ENCODE results near the gene SMCO1. TPM values are rescaled to one million over a fixed set of nuclear protein-coding genes. Genes with fewer than 3 reads are reported as not detected.
"Not testable (repeated sequence)": the region's sequence is repeated elsewhere in the genome, so short reads cannot be mapped to it uniquely, and the experiment has no call there.

SMCO1 gene
- total RNA-seq, 1 donor from 2014 or later: not detected

- no peak for DNase-seq (ENCODE audit: low spot score, unreplicated experiment)
- Mint-ChIP-seq H3K27ac (no peak overlapping the region), H3K9me3 (ENCODE audit: low read depth) (peaks cover 34% of the 10 kb centered on the region), H3K27me3 (peaks cover 7% of the 10 kb centered on the region), H3K4me1 (ENCODE audit: low read depth) (no peaks in the 10 kb centered on the region), H3K4me3 (ENCODE audit: low read depth) (no peak overlapping the region), H3K36me3 (ENCODE audit: insufficient read depth) (peaks cover 3% of the 10 kb centered on the region)
- TF ChIP-seq CTCF (IDR thresholded peaks at IDR 0.05; ENCODE audit: unreplicated experiment): no peak
These were observed 8.7 kb upstream of the SMCO1 start for GRCh38 chr3:196523841-196524240.

GRCh38 chr3:196521291-196521690 is 6.1 kb upstream of the SMCO1 start:
- not testable (repeated sequence) for H3K27me3 Mint-ChIP-seq; H3K4me3 Mint-ChIP-seq (ENCODE audit: low read depth); DNase-seq (ENCODE audit: low spot score, unreplicated experiment); H3K4me1 Mint-ChIP-seq (ENCODE audit: low read depth); H3K27ac Mint-ChIP-seq; H3K36me3 Mint-ChIP-seq (ENCODE audit: insufficient read depth)
- peaks cover 38% of the 10 kb centered on the region for H3K9me3 Mint-ChIP-seq (ENCODE audit: low read depth)

- no peak for TF ChIP-seq CTCF (IDR thresholded peaks at IDR 0.05; ENCODE audit: unreplicated experiment)
- H3K4me3 Mint-ChIP-seq (ENCODE audit: low read depth): no peak overlapping the region
- DNase-seq (ENCODE audit: low spot score, unreplicated experiment): no peak
- H3K27me3 Mint-ChIP-seq: no peaks in the 10 kb centered on the region
- H3K4me1 Mint-ChIP-seq (ENCODE audit: low read depth): no peaks in the 10 kb centered on the region
- H3K9me3 Mint-ChIP-seq (ENCODE audit: low read depth): peaks cover 41% of the 10 kb centered on the region
- H3K36me3 Mint-ChIP-seq (ENCODE audit: insufficient read depth): peaks cover 3% of the 10 kb centered on the region
- no peak overlapping the region for H3K27ac Mint-ChIP-seq
These were observed 4.6 kb upstream of the SMCO1 start for GRCh38 chr3:196519718-196520082.

GRCh38 chr3:196518966-196519717 is 4.0 kb upstream of the SMCO1 start:
- Mint-ChIP-seq H3K4me3 (ENCODE audit: low read depth) (no peak overlapping the region), H3K27ac (no peak overlapping the region), H3K27me3 (no peaks in the 10 kb centered on the region), H3K36me3 (ENCODE audit: insufficient read depth) (peaks cover 3% of the 10 kb centered on the region), H3K9me3 (ENCODE audit: low read depth) (peaks cover 41% of the 10 kb centered on the region), H3K4me1 (ENCODE audit: low read depth) (no peaks in the 10 kb centered on the region)
- TF ChIP-seq CTCF (IDR thresholded peaks at IDR 0.05; ENCODE audit: unreplicated experiment): peak; percentile 13
- no peak for DNase-seq (ENCODE audit: low spot score, unreplicated experiment)

- peaks cover 3% of the 10 kb centered on the region for H3K36me3 Mint-ChIP-seq (ENCODE audit: insufficient read depth)
- no peaks in the 10 kb centered on the region for H3K4me1 Mint-ChIP-seq (ENCODE audit: low read depth)
- DNase-seq (ENCODE audit: low spot score, unreplicated experiment): no peak
- H3K9me3 Mint-ChIP-seq (ENCODE audit: low read depth): peaks cover 41% of the 10 kb centered on the region
- no peak for TF ChIP-seq CTCF (IDR thresholded peaks at IDR 0.05; ENCODE audit: unreplicated experiment)
- H3K4me3 Mint-ChIP-seq (ENCODE audit: low read depth): no peak overlapping the region
- no peaks in the 10 kb centered on the region for H3K27me3 Mint-ChIP-seq
- no peak overlapping the region for H3K27ac Mint-ChIP-seq
These were observed 2.8 kb upstream of the SMCO1 start for GRCh38 chr3:196517919-196518318.

GRCh38 chr3:196517162-196517800 is 2.1 kb upstream of the SMCO1 start:
- peaks cover 3% of the 10 kb centered on the region for H3K36me3 Mint-ChIP-seq (ENCODE audit: insufficient read depth)
- H3K4me3 Mint-ChIP-seq (ENCODE audit: low read depth): no peak overlapping the region

More at GRCh38 chr3:196517162-196517800, 2.1 kb upstream of the SMCO1 start:
- Mint-ChIP-seq H3K4me1 (ENCODE audit: low read depth) (no peaks in the 10 kb centered on the region), H3K9me3 (ENCODE audit: low read depth) (peaks cover 38% of the 10 kb centered on the region), H3K27ac (no peak overlapping the region), H3K27me3 (no peaks in the 10 kb centered on the region)
- no peak for TF ChIP-seq CTCF (IDR thresholded peaks at IDR 0.05; ENCODE audit: unreplicated experiment)
- DNase-seq (ENCODE audit: low spot score, unreplicated experiment): no peak
